Sigmoid colon (tissue), 7 donors: ENCODE measurements around the gene HSD17B8. TPM values are rescaled to one million over a fixed set of nuclear protein-coding genes. Genes with fewer than 3 reads are reported as not detected.

Experiments
- polyA plus RNA-seq, 3 donors: library from polyadenylated mRNA; stranded (reverse); fragments of 200-250 nt; gene quantifications; one replicate each; pipeline ENCODE4 v1.2.3, GENCODE V29; 2013
- small RNA-seq, 3 donors: library from RNA; depleted of rRNA; stranded (forward); fragments of <200 nt; gene quantifications; one replicate each; pipeline ENCODE3, GENCODE V24; 2016
- total RNA-seq, 4 donors: library from RNA; depleted of rRNA; stranded (reverse); fragments of >200 nt; gene quantifications; one replicate each; pipeline ENCODE4 v1.1.0, GENCODE V29; 2016
- donor health status: healthy with polysubstance abuse.
- donor health status: Bipolar disorder and iron deficiency.
- donor health status: healthy.

HSD17B8 gene
- total and polyA plus RNA-seq, 7 donors, result 17.3 to 27.3 (median 19.0) TPM; not detected in 1

Small RNAs within 50 kb of the gene (small RNA-seq; reads per million reads assigned to genes)
- gene MIR219A1 (0.72 to 2.2 (median 2.0) reads per million in 3 donors), gene RNY4P10 (0.15 to 0.75 (median 0.36) reads per million in 3 donors)

Other genes starting within 250 kb of the HSD17B8 start
- gene BRD2, start 236.1 kb upstream of the HSD17B8 start, total RNA-seq, result 100 to 1,000 TPM in 1 of 4 donors, 10 to 100 TPM in 3; 82.4 to 116 (median 87.7) TPM
- 100 to 1,000 TPM in 1 of 3 donors, 10 to 100 TPM in 2; 60.6 to 135 (median 69.7) TPM for gene BRD2, start 236.1 kb upstream of the HSD17B8 start, polyA plus RNA-seq
- 1 to 10 TPM; 1.5 to 3.0 (median 2.3) TPM for gene HLA-DOA, start 195.1 kb upstream of the HSD17B8 start, total RNA-seq
- 10 to 100 TPM in 1 of 3 donors, 1 to 10 TPM in 2; 1.8 to 42.0 (median 6.5) TPM for gene HLA-DOA, start 195.1 kb upstream of the HSD17B8 start, polyA plus RNA-seq
- gene HLA-DPA1, start 131.0 kb upstream of the HSD17B8 start, total RNA-seq, result 10 to 100 TPM; 29.9 to 64.3 (median 46.2) TPM
- 100 to 1,000 TPM in 2 of 3 donors, 10 to 100 TPM in 1; 49.2 to 210 (median 197) TPM for gene HLA-DPA1, start 131.0 kb upstream of the HSD17B8 start, polyA plus RNA-seq
- gene HLA-DPB1, start 128.7 kb upstream of the HSD17B8 start, total RNA-seq, result 10 to 100 TPM; 39.2 to 62.4 (median 42.0) TPM
- gene HLA-DPB1, start 128.7 kb upstream of the HSD17B8 start, polyA plus RNA-seq, result 100 to 1,000 TPM in 2 of 3 donors, 10 to 100 TPM in 1; 90.7 to 359 (median 180) TPM
- gene COL11A2, start 12.2 kb upstream of the HSD17B8 start, total RNA-seq, result 1 to 10 TPM in 1 of 4 donors, under 1 TPM in 2, not detected in 1; 0.16 to 1.4 (median 0.41) TPM
- gene COL11A2, start 12.2 kb upstream of the HSD17B8 start, polyA plus RNA-seq, result under 1 TPM in 1 of 3 donors, not detected in 2; 0.60 TPM
- gene RXRB, start 4.0 kb upstream of the HSD17B8 start, total RNA-seq, result 10 to 100 TPM; 27.8 to 32.4 (median 30.4) TPM
- 10 to 100 TPM; 15.6 to 33.2 (median 16.2) TPM for gene RXRB, start 4.0 kb upstream of the HSD17B8 start, polyA plus RNA-seq
- gene SLC39A7, start 3.8 kb upstream of the HSD17B8 start, total RNA-seq, result 10 to 100 TPM; 48.7 to 52.1 (median 49.8) TPM
- gene SLC39A7, start 3.8 kb upstream of the HSD17B8 start, polyA plus RNA-seq, result 100 to 1,000 TPM in 1 of 3 donors, 10 to 100 TPM in 2; 31.2 to 189 (median 31.2) TPM
- 10 to 100 TPM; 13.2 to 18.1 (median 17.1) TPM for gene RING1, start 3.8 kb downstream of the HSD17B8 start, total RNA-seq
- 10 to 100 TPM; 27.7 to 36.0 (median 32.7) TPM for gene RING1, start 3.8 kb downstream of the HSD17B8 start, polyA plus RNA-seq
- 10 to 100 TPM; 26.2 to 44.6 (median 33.5) TPM for gene VPS52, start 67.2 kb downstream of the HSD17B8 start, total RNA-seq
- 10 to 100 TPM; 23.4 to 51.2 (median 26.4) TPM for gene VPS52, start 67.2 kb downstream of the HSD17B8 start, polyA plus RNA-seq
- 1,000 to 10,000 TPM; 2,427 to 4,810 (median 4,005) TPM for gene RPS18, start 67.4 kb downstream of the HSD17B8 start, total RNA-seq
- gene RPS18, start 67.4 kb downstream of the HSD17B8 start, polyA plus RNA-seq, result 1,000 to 10,000 TPM; 3,648 to 7,566 (median 5,490) TPM
- 10 to 100 TPM in 3 of 4 donors, 1 to 10 TPM in 1; 7.2 to 22.2 (median 13.3) TPM for gene B3GALT4, start 72.5 kb downstream of the HSD17B8 start, total RNA-seq
- 10 to 100 TPM; 19.2 to 23.6 (median 21.7) TPM for gene B3GALT4, start 72.5 kb downstream of the HSD17B8 start, polyA plus RNA-seq
- gene WDR46, start 84.6 kb downstream of the HSD17B8 start, total RNA-seq, result 10 to 100 TPM; 28.2 to 41.6 (median 37.4) TPM
- gene WDR46, start 84.6 kb downstream of the HSD17B8 start, polyA plus RNA-seq, result 10 to 100 TPM; 15.3 to 51.2 (median 30.0) TPM
- 10 to 100 TPM in 3 of 4 donors, 1 to 10 TPM in 1; 7.5 to 56.1 (median 31.8) TPM for gene PFDN6, start 84.9 kb downstream of the HSD17B8 start, total RNA-seq
- gene PFDN6, start 84.9 kb downstream of the HSD17B8 start, polyA plus RNA-seq, result 100 to 1,000 TPM; 131 to 173 (median 144) TPM
- 10 to 100 TPM; 33.2 to 48.9 (median 37.9) TPM for gene RGL2, start 94.3 kb downstream of the HSD17B8 start, total RNA-seq
- 10 to 100 TPM in 2 of 3 donors, 1 to 10 TPM in 1; 5.8 to 40.2 (median 18.0) TPM for gene RGL2, start 94.3 kb downstream of the HSD17B8 start, polyA plus RNA-seq
- gene TAPBP, start 109.4 kb downstream of the HSD17B8 start, total RNA-seq, result 10 to 100 TPM; 29.8 to 80.0 (median 50.5) TPM
- gene TAPBP, start 109.4 kb downstream of the HSD17B8 start, polyA plus RNA-seq, result 100 to 1,000 TPM in 1 of 3 donors, 10 to 100 TPM in 1, 1 to 10 TPM in 1; 7.8 to 114 (median 21.3) TPM
- 10 to 100 TPM in 3 of 4 donors, 1 to 10 TPM in 1; 9.4 to 13.2 (median 12.7) TPM for gene ZBTB22, start 113.1 kb downstream of the HSD17B8 start, total RNA-seq
- gene ZBTB22, start 113.1 kb downstream of the HSD17B8 start, polyA plus RNA-seq, result 10 to 100 TPM; 11.3 to 19.2 (median 16.1) TPM
- gene DAXX, start 118.3 kb downstream of the HSD17B8 start, total RNA-seq, result 10 to 100 TPM; 37.1 to 52.3 (median 48.3) TPM
- 10 to 100 TPM; 24.7 to 49.2 (median 33.0) TPM for gene DAXX, start 118.3 kb downstream of the HSD17B8 start, polyA plus RNA-seq
- 1 to 10 TPM in 2 of 4 donors, under 1 TPM in 2; 0.49 to 5.5 (median 1.3) TPM for gene KIFC1, start 187.2 kb downstream of the HSD17B8 start, total RNA-seq
- gene KIFC1, start 187.2 kb downstream of the HSD17B8 start, polyA plus RNA-seq, result 10 to 100 TPM in 1 of 3 donors, 1 to 10 TPM in 2; 1.2 to 23.0 (median 4.6) TPM
- gene PHF1, start 206.4 kb downstream of the HSD17B8 start, total RNA-seq, result 10 to 100 TPM; 57.1 to 82.3 (median 66.0) TPM
- 10 to 100 TPM; 22.4 to 43.2 (median 43.2) TPM for gene PHF1, start 206.4 kb downstream of the HSD17B8 start, polyA plus RNA-seq
- gene CUTA, start 213.5 kb downstream of the HSD17B8 start, total RNA-seq, result 100 to 1,000 TPM; 102 to 148 (median 120) TPM
- gene CUTA, start 213.5 kb downstream of the HSD17B8 start, polyA plus RNA-seq, result 100 to 1,000 TPM; 110 to 193 (median 153) TPM
- 10 to 100 TPM in 1 of 4 donors, 1 to 10 TPM in 3; 6.4 to 24.6 (median 9.9) TPM for gene SYNGAP1, start 215.4 kb downstream of the HSD17B8 start, total RNA-seq
- 10 to 100 TPM in 1 of 3 donors, 1 to 10 TPM in 1, under 1 TPM in 1; 0.92 to 17.8 (median 2.4) TPM for gene SYNGAP1, start 215.4 kb downstream of the HSD17B8 start, polyA plus RNA-seq
- gene ZBTB9, start 249.9 kb downstream of the HSD17B8 start, total RNA-seq, result 1 to 10 TPM; 1.1 to 3.6 (median 1.4) TPM
- gene ZBTB9, start 249.9 kb downstream of the HSD17B8 start, polyA plus RNA-seq, result 1 to 10 TPM in 2 of 3 donors, under 1 TPM in 1; 0.60 to 4.2 (median 1.8) TPM